GM19240 (cell line): Measurements from ENCODE around the gene ZSCAN20.
"Not testable (repeated sequence)": the region's sequence is repeated elsewhere in the genome, so short reads cannot be mapped to it uniquely, and the experiment has no call there.

Experiments used
- DNase-seq: peaks from one replicate; pipeline ENCODE4 v3.0.0; 2011; ENCODE audit warnings: low spot score; ENCODE audit not compliant: insufficient read length

Gene ZSCAN20

DNA sequence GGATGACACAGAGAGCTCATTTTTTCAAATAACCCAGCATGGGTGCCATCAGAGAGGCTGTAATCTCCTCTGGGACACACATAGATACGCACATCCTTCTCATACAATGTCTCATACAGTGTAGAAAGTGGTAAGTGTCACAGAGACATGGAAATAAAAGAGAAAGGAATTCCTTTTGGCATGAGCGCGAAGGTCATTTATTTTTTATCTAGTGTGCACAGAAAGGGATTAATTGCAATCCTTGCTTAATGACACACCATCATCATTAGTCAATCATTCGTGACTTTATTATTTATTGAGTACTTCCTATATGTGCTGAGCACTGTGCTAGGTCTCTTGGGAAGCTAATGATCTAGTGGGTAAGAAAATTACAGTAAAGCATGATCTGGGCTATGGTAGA, 5.0 kb downstream of the ZSCAN20 start:
- no peak for DNase-seq

DNA sequence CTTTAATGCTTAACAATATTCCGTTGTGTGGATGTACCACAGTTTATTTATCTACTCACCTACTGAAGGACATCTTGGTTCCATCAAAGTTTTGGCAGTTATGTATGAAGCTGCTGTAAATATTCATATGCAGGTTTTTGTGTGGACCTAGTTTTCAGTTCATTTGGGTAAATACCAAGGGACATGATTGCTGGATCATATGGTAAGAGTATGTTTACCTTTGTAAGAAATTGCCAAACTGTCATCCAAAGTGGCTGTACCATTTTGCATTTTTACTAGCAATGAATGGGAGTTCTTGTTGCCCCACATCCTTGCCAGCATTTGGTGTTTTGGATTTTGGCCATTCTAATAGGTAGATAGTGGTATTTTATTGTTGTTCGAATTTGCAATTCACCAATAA, 10.0 kb downstream of the ZSCAN20 start:
- no peak for DNase-seq

DNA sequence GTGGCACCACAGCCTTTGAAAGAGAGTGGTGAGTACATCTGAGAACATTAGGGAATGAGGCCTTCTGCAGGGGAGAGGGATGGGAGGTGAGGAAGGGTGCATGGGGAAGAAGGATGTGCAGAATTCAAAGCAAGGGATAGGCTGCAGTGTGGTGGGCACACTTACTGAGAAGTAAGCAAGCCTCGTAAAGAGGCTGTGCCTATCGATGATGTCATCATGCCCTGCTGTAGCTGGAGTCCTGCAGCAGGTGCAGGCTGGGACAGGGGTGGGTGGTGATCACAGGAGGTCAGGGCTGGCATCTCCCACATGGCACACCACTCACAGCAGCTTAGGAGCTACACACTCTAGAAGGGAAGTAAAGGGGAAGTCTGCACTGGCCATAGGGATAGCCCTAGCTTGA, 16.2 kb downstream of the ZSCAN20 start:
- no peak for DNase-seq

DNA sequence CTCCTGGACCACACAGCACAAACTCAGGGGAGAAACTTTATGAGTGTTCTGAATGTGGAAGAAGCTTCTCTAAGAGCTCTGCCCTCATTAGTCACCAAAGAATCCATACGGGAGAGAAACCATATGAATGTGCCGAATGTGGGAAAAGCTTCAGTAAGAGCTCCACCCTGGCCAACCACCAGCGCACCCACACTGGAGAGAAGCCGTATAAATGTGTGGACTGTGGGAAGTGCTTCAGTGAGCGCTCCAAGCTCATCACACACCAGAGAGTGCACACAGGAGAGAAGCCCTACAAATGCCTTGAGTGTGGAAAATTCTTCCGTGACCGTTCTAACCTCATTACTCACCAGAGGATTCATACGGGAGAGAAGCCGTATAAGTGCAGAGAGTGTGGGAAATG, 22.5 kb downstream of the ZSCAN20 start:
- DNase-seq: no peak

DNA sequence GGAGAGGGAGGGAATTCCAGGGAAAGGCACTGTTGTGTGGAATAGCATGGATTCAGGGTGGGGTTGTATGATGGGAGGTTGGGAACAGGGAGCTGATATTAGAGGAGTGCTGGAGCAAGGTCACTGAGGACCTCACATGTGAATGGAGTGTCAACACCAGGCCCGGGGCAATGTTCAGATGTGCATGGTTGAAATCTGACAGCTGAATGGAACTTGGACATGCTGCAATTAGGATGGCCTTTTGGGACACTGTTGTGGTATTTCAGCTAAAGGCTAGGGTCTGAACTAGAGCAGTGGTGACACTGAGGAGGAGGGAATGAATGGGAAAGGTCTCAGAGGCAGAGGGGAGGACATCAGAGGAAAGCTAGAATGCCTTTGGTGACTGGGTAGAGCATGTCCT, 25.0 kb downstream of the ZSCAN20 start:
- DNase-seq: no peak

DNA sequence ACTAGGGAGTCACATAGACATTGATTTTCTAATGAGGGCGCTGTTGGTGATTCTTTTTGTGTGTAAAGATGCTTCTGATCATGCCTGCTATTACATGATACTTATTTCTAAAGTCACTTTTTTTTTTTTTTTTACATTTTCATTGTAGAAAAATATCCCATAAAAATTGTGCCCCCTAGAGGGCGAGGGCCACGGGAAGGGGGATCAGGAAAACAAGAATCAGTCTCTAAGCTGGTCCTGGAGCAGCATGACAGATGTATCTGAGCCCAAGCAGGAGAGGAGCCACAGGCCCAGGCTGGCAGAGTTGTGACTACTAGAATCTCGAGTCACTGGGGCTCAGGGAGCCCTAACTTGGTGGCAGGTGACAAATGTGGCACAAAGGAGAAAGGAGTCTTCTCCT, 28.1 kb downstream of the ZSCAN20 start:
- no peak for DNase-seq

DNA sequence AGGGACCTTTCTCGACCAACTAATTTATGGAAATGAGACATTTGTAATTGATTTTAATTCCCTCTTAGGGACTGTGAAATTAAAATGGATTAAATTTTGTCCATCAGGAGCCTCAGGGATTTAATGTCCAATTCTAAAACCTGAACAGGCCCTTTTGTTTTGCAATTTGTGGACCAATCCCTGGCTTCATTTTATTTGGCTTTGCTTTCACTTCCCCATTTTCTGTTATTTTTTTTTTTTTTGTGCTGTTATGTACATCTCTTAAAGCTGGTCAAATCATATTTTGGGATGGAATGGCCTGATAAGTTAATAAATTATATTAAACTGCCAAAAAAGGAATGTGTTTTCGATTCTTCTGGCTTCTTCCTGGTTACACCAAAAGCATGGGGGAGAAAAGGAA, 28.9 kb downstream of the ZSCAN20 start:
- DNase-seq: no peak

DNA sequence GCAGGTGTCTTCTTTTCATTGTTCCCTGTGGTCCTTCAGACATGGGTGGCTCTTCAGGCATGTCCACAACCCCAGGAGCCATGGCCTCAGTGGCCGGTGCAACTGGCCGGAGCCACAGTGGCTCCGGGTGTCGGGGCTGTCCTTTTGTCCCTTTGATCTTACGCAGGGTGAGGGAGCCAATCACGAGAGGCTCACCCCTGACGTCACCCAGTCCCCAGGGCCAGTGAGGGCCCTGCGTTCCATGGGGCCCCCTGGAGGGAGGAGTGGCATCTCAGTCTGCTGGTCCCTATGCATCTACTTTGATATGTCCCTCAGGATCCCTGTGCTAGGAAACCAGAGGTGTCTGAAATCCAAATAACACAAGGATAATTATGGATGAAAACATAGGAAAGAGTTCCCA, 29.3 kb downstream of the ZSCAN20 start:
- no peak for DNase-seq

DNA sequence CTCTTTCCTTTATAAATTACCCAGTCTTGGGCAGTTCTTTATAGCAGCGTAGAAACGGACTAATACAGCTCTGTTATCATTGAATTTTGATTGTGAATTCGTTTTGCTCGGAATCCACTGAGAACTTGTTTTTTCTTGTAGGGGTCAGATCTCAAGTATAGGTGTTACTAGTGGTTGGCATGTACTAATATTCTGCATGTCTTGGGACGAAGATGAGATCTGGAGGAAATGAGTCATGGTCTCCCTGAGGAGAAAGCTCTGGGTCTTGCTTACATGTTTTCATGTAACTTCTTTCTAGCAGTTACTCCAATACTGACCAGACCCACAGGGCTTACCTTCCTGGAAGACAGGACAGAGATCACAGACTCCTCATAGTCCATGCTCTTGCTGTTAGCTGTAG, 30.3 kb downstream of the ZSCAN20 start:
- no peak for DNase-seq

DNA sequence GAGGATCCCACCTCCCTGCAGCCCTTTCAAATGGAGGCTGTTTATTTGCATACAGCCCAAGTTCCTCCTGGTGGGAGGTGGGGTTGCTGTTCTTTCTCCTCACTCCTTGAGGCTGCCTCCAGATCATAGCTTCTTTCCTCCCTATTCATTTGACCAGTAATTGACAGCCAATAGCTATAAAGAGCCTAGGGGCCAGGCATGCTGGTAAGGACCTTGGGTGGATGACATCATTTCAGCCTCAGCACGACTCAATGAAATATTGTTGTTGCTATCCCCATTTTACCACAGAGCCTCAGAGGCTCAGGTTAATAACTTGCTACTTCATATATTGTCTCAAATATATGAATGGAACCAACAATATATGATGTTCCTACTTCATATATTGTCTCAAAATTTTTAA, 31.1 kb downstream of the ZSCAN20 start:
- DNase-seq: no peak

DNA sequence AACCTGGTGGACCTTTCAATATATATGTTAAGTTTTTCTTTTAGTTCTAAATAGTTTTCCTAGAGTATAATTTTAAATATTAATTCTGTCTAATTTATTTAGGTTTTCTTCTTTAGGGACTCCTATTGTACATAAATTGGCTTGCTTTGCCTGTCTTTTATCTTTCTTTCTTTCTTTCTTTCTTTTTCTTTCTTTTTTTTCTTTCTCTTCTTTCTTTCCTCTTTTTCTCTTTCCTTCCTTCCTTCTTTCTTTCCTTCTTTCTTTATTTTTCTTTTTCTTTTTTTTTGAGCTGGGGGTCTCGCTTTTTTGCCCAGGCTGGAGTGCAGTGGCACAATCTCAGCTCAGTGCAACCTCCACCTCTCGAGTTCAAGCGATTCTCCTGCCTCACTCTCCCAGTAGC, 35.2 kb downstream of the ZSCAN20 start:
- DNase-seq: no peak

DNA sequence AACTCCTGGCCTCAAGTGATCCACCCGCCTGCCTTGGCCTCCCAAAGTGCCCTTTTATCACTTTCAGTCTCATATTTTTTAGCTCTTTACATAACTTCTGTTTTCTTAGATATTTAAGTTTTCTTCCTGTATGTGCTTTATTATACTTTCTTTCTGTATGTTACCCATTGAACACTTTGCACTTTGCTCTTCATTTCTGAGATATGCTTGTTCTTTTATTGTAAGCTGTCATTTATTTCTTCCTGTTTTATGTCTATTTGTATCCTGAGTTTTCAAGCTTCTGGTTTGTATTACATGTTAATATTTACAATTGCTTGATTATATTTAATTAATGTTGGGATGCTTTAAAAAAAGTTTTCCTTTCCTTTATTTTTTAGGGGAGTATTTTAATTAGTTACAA, 35.7 kb downstream of the ZSCAN20 start:
- DNase-seq: no peak

DNA sequence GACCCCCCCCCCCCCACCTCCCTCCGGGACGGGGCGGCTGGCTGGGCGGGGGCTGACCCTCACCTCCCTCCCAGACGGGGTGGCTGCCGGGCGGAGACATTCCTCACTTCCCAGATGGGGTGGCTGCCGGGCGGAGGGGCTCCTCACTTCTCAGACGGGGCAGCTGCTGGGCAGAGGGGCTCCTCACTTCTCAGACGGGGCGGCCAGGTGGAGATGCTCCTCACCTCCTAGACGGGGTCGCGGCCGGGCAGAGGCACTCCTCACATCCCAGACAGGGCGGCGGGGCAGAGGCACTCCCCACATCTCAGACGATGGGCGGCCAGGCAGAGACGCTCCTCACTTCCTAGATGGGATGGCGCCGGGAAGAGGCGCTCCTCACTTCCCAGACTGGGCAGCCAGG, 36.8 kb downstream of the ZSCAN20 start:
- DNase-seq: not testable (repeated sequence)

DNA sequence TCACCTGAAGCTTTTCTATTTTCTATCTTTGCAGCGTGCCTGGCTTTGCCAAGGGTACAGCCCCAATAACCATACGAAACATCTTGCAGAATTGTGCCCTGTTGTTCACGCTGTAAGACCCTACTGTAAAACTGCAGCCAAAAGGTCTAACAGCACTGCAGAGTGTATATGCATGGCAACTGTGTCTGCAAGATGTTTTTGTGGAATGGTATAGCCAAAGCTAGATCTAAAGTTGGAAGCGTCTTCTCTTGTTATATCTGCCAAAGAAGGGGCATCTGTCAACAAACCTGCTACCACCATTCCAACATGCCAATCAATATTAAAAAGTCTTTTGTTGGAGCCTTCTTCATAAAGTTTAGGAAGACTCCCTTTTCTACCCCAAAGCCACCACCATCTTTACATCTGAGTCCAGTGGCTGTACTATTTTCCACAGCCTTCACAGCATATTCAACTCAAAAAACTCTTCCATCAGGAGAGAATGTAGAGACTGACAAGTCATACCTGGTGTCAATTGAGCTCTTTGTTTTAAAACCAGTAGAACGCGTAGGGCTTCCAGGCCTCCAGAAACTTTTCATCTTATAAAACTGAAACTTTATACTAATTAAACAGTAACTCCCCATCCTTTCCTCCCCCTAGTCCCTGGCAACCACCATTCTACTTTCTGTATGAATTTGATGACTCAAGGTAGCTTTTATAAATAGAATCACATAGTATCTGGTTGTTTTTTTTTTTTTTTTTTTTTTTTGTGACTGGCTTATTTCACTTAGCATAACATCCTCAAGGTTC, 40.0 kb downstream of the ZSCAN20 start:
- DNase-seq: no peak

DNA sequence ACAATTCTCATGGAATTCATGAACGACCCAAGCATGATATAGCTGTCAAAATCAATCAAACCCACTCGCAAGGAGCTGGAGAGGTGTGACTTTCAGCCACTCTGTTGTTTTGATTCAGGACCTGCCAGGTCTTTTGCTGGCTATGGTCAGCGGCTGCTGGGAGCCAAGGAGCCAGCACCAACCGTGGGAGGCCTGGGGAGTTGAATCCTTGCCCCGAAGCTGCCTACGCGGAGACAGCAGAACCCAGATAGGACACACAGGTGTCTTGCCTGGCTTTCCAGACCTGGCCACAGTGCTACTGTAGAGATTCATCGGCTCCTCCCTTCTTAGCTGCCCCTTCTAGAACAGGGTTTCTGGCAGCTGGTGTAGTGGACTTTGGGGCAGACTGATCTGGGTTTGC, 42.7 kb downstream of the ZSCAN20 start:
- DNase-seq: no peak

DNA sequence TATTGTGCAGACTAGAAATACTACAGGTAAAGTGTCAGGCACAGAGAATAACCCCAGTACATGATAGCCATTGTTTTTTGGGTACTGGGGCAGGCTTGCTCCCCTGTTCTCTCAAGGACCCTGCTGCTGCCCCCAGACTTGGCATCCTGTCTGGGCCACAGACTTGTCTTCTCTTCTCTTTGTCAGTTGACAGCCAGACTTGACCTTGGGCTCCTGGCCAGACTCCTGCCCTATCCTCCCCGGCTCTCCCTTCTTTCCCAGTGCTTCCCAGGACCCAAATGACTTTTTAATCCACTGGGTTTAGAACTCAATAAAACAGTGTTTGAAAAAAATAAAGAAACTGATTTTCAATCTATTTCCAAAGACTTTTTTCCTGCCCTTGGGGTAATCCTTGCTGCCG, 43.2 kb downstream of the ZSCAN20 start:
- DNase-seq: no peak

DNA sequence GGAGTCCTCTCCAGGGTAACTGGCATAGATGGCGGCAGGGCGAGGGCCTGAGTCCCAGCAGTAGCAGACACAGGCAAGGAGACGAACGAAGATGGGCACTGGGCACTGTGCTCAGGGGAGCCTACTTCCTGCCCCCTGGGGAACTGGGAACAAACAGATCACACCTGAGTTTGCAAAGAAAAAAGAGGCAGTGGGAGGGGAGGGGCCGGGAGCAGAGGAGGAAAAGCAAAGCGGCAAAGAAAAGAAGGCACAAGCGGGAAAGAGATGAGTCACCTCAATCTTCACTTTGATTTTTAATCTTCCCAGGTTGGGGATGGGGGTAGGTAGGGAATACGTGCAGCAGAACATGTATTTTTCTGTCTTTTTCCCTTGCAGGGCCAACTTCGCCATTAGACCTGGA, 44.0 kb downstream of the ZSCAN20 start:
- DNase-seq: no peak

DNA sequence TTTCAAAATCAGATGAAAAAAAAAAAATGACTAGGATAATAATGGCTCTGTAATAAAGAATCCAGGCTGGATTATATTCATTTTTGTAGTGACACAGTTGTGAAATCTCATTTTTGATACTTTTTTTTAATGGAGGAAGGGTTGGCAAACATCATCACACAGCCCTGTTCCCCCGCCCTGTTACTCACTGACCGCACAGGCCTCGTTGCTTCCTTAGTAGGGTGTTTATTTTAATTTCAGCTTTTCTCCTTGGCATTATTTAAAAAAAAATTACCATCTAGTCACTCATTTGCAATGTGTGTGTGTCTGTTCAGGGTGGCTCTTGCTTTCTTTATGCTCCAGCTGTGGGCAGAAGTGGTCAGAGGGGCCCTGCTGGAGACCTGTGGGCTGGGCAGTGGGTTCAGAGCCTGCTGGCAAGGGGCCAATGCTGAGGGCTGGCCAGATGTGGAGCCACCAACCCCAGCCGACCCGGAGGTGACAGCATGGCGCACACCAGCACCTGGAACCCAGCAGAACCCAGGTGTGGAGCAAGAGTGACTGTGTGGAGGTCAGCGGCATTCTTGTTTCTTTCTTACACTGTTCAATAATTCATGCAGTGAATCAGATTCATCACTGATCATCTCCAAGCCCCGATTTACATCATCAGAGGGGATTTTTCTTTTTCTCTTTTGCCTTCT, 44.6 kb downstream of the ZSCAN20 start:
- no peak for DNase-seq

DNA sequence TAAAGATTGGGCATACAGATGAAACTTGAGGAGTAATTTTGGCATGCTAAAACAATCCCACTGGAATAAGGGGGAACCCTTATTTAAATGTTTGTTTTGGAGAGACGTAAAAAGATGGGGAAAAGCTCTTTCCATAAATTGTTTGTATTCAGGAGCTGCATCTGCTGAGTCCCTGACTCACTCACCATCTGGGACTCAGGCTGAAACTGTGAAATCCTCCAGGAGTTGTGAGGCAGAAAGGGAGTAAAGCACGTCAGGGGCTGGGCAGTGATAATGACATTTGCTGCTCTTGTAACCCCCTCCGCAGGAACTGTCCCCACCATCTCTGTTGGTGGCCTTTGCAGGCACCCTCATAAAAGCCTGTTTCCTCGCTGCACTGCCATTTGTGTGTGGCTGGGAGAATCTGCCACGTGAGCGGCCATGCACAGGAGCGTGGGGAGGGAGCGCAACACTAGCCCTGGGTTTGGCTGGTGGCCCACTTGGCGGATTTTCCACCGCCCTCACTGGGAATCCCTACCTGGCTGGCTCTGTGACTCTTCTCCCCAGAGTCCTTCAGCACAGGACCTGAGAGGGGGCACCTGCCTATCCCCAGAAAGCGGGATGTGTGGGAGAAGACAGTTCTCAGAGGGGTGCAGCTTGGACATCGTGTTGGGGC, 45.3 kb downstream of the ZSCAN20 start:
- DNase-seq: no peak

DNA sequence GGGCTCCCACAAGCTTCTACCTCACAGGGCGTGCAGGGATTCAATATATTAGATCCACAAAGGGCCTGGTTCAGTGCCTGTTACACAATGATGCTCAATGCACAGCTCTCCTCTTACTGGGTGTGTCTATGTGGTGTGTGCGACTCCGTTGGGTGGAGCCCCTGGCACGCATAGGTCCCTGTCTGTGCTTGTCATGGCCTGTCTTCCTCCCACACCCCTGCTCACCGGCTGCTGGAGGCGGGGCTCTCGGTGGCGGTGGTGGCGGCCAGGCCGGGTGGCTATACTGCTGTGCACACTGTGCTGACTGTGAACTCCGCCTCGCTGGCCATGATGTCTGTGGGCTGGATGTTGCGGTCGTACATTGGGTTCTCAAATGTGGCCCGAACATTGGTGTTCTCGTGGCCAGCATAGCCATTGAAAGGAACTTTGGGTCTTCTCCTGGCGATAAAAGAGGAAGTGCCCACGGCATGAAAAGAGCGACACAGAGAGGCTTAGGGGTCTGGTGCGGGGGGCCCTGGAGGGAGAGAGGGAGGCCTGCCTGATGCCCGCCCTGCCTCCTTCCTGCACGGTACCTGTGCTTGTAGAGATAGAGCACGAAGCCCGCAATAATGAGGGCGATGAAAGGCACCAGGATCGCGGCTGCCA, 46.9 kb downstream of the ZSCAN20 start:
- no peak for DNase-seq

DNA sequence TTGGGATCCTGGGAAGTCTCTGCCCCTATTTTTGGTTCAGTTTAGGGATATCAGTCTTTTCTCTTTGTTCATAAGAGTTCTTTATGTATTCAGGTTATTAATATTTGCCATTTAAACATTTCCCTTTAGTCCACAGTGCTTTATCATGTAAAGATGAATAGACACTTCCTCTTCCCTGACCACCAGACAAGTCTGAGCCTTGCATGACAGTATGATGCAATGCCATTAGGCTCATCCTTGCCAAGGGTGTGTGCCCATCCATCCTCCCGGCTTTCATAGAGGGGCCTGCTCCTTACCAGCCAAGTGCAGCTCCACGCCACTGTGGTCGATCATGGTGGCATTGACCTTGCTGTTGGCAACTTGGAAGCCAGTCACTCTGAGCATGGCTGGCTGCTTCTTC, 52.1 kb downstream of the ZSCAN20 start:
- no peak for DNase-seq

DNA sequence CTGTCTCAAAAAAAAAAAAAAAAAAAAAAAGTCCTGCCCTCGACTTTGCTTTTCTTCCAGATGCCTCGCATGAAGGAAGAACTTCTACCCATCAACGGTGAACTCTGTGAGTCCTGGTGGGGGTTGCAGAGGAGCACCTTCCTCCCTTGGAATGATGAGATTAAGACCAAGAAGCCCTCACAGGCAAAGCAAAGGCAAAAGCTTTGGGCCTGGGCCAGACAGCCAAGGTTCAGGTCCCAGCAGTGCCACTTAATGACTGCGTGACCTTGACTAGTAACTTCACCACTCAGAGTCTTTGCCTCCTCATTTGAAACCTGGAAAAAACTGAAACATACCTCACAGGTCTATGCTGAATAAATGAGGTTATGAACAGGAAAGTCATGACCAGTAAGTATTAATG, 55.5 kb downstream of the ZSCAN20 start:
- DNase-seq: no peak
